IMR-90 (cell line): ENCODE data around the gene TEX261. TPM values are rescaled to one million over a fixed set of nuclear protein-coding genes. Genes with fewer than 3 reads are reported as not detected.

ENCODE experiments used
- ATAC-seq: fragments of 200-7000 bp; cut with Tn5 transposase; 2 replicates; pipeline ENCODE4 v1.9.1; 2020; ENCODE audit warnings: low read depth, mild to moderate bottlenecking, moderate library complexity
- BruUV-seq: library from RNA; stranded (reverse); fragments of 400-500 nt; replicated peaks from 2 replicates; lab custom pipeline; 2021; lab: Mats Ljungman, UMichigan
- CTCF ChIA-PET: fragments of 300-600 bp; formaldehyde crosslinking; extraction: SDS; loops from one replicate; lab custom pipeline; 2021; ENCODE audit warnings: antibody characterized with exemption; lab: Yijun Ruan, JAX
- POLR2A ChIA-PET: fragments of 300-600 bp; sonication (Branson Sonifier 250); formaldehyde crosslinking; loops from one replicate; lab custom pipeline; 2022; ENCODE audit warnings: antibody characterized with exemption; ENCODE audit not compliant: unreplicated experiment; lab: Charles Lee
- DNase-seq: peaks from one replicate; pipeline ENCODE4 v3.0.0; 2013
- H2AFZ ChIP-seq: replicated peaks from 2 replicates; pipeline ENCODE3; 2013; ENCODE audit warnings: low read length, mild to moderate bottlenecking; ENCODE audit not compliant: poor library complexity
- H2AK5ac ChIP-seq: 2 replicates; pipeline ENCODE4 v1.6.1; 2013; ENCODE audit warnings: low read depth, low read length, inconsistent platforms
- H2AK9ac ChIP-seq: replicated peaks from 2 replicates; pipeline ENCODE3; 2013; ENCODE audit warnings: mild to moderate bottlenecking, low read depth, low read length, moderate library complexity; ENCODE audit not compliant: poor library complexity
- H2BK120ac ChIP-seq: 2 replicates; pipeline ENCODE4 v1.6.1; 2013; ENCODE audit warnings: low read depth, low read length, inconsistent platforms
- H2BK15ac ChIP-seq: 3 replicates; pipeline ENCODE4 v1.6.1; 2013; ENCODE audit warnings: low read depth, low read length, inconsistent platforms
- H2BK20ac ChIP-seq: 2 replicates; pipeline ENCODE4 v1.6.1; 2013; ENCODE audit warnings: low read depth, mild to moderate bottlenecking, inconsistent platforms, low read length, moderate library complexity
- H2BK5ac ChIP-seq: 2 replicates; pipeline ENCODE4 v1.6.1; 2013; ENCODE audit warnings: mild to moderate bottlenecking, low read depth, low read length, inconsistent platforms; ENCODE audit not compliant: poor library complexity, severe bottlenecking
- H3K14ac ChIP-seq: replicated peaks from 2 replicates; pipeline ENCODE4 v1.6.1; 2013; ENCODE audit warnings: low read depth, low read length, inconsistent platforms
- H3K18ac ChIP-seq: 2 replicates; pipeline ENCODE4 v1.6.1; 2013; ENCODE audit warnings: low read depth, low read length, control low read depth
- H3K23ac ChIP-seq: 2 replicates; pipeline ENCODE4 v1.6.1; 2013; ENCODE audit warnings: low read depth, low read length, inconsistent platforms
- H3K27ac ChIP-seq: 2 replicates; pipeline ENCODE4 v1.5.1; 2013; ENCODE audit warnings: mild to moderate bottlenecking, control low read depth, low read length; ENCODE audit not compliant: insufficient read depth
- H3K27me3 ChIP-seq: 2 replicates; pipeline ENCODE4 v1.6.1; 2013; ENCODE audit warnings: low read length; ENCODE audit not compliant: control insufficient read depth, insufficient read depth
- H3K36me3 ChIP-seq: 2 replicates; pipeline ENCODE4 v1.6.1; 2013; ENCODE audit warnings: low read length, mixed read lengths; ENCODE audit not compliant: control insufficient read depth, insufficient read depth
- H3K4ac ChIP-seq: 2 replicates; pipeline ENCODE4 v1.6.1; 2013; ENCODE audit warnings: low read depth, low read length, inconsistent platforms
- H3K4me1 ChIP-seq: 2 replicates; pipeline ENCODE4 v1.6.1; 2013; ENCODE audit warnings: low read length, mixed read lengths; ENCODE audit not compliant: control insufficient read depth, insufficient read depth
- H3K4me2 ChIP-seq: 2 replicates; pipeline ENCODE4 v1.6.1; 2013; ENCODE audit warnings: low read depth, mild to moderate bottlenecking, control low read depth, low read length, moderate library complexity
- H3K4me3 ChIP-seq: 2 replicates; pipeline ENCODE4 v1.5.1; 2013; ENCODE audit warnings: low read depth, mild to moderate bottlenecking, control low read depth, low read length, moderate library complexity; ENCODE audit not compliant: insufficient read depth
- H3K56ac ChIP-seq: 2 replicates; pipeline ENCODE4 v1.6.1; 2013; ENCODE audit warnings: low read length, inconsistent platforms; ENCODE audit not compliant: insufficient read depth; ENCODE audit errors: extremely low read depth
- H3K79me1 ChIP-seq, 2 experiments: 2 replicates each; pipeline ENCODE4 v1.6.1; 2013; ENCODE audit warnings: low read length in 2 of 2, inconsistent platforms in 1 of 2, low read depth in 1 of 2
- H3K9ac ChIP-seq: 2 replicates; pipeline ENCODE4 v1.6.1; 2013; ENCODE audit warnings: low read depth, low read length, control low read depth
- H3K9me1 ChIP-seq: 2 replicates; pipeline ENCODE4 v1.6.1; 2013; ENCODE audit warnings: low read length, inconsistent platforms; ENCODE audit not compliant: insufficient read depth
- H3K9me3 ChIP-seq: 2 replicates; pipeline ENCODE4 v1.6.1; 2013; ENCODE audit warnings: low read length; ENCODE audit not compliant: control insufficient read depth, insufficient read depth
- H4K20me1 ChIP-seq: 2 replicates; pipeline ENCODE4 v1.6.1; 2013; ENCODE audit warnings: low read length, inconsistent platforms; ENCODE audit not compliant: insufficient read depth
- H4K5ac ChIP-seq: 2 replicates; pipeline ENCODE4 v1.6.1; 2013; ENCODE audit warnings: mild to moderate bottlenecking, low read depth, low read length, control low read depth
- H4K8ac ChIP-seq, 2 experiments: 2 replicates each; pipeline ENCODE4 v1.6.1; 2013; ENCODE audit warnings: low read depth in 2 of 2, low read length in 2 of 2, control low read depth in 1 of 2, inconsistent platforms in 1 of 2
- H4K91ac ChIP-seq: 2 replicates; pipeline ENCODE4 v1.6.1; 2013; ENCODE audit warnings: low read depth, low read length, inconsistent platforms; ENCODE audit not compliant: insufficient read depth
- FOS ChIP-seq: fragments of 150-350 bp; IDR thresholded peaks from 2 replicates; pipeline ENCODE4 v1.6.1; 2016; ENCODE audit warnings: low read depth, low read length
- WGBS, 2 experiments: methylation state at CpG; one replicate each; pipeline versions ENCODE4 v1.1.5 to v1.1.7; 2013; ENCODE audit warnings: missing lambda C conversion rate in 2 of 2; ENCODE audit not compliant: insufficient read length in 1 of 2; ENCODE audit errors: extremely low coverage in 2 of 2; 5-methylcytosine and 5-hydroxymethylcytosine counted together
- dilution Hi-C: fragments of 300-500 bp; cut with HindIII; formaldehyde crosslinking; loops from one replicate; pipeline ENCODE4 v1.14.3; 2018; ENCODE audit warnings: low sequenced_read_pairs; ENCODE audit not compliant: unreplicated experiment
- in situ Hi-C: fragments of 300-500 bp; cut with MboI; formaldehyde crosslinking; loops from 3 replicates; pipeline ENCODE4 v1.14.3; 2019; ENCODE audit warnings: low sequenced_read_pairs, inconsistent platforms, mixed read lengths
- intact Hi-C: fragments of 100-400 bp; cut with micrococcal nuclease; formaldehyde crosslinking; loops from 2 replicates; pipeline ENCODE4 v1.10.0; 2022
- polyA plus RNA-seq, 3 experiments: library from polyadenylated mRNA; depleted of rRNA; stranded (reverse); fragments of >200 nt; gene quantifications; 2 replicates each; pipeline ENCODE4 v1.2.3, GENCODE V29; 2012; ENCODE audit warnings: low replicate concordance in 1 of 3
- total RNA-seq: library from RNA; depleted of rRNA; stranded (reverse); fragments of >200 nt; gene quantifications from 2 replicates; pipeline ENCODE4 v1.2.3, GENCODE V29; 2012

Gene TEX261
- total and polyA plus RNA-seq, 2 of the 4 experiments (the other 2 are of a cell fraction), result 26.3 to 69.8 TPM

DNA sequence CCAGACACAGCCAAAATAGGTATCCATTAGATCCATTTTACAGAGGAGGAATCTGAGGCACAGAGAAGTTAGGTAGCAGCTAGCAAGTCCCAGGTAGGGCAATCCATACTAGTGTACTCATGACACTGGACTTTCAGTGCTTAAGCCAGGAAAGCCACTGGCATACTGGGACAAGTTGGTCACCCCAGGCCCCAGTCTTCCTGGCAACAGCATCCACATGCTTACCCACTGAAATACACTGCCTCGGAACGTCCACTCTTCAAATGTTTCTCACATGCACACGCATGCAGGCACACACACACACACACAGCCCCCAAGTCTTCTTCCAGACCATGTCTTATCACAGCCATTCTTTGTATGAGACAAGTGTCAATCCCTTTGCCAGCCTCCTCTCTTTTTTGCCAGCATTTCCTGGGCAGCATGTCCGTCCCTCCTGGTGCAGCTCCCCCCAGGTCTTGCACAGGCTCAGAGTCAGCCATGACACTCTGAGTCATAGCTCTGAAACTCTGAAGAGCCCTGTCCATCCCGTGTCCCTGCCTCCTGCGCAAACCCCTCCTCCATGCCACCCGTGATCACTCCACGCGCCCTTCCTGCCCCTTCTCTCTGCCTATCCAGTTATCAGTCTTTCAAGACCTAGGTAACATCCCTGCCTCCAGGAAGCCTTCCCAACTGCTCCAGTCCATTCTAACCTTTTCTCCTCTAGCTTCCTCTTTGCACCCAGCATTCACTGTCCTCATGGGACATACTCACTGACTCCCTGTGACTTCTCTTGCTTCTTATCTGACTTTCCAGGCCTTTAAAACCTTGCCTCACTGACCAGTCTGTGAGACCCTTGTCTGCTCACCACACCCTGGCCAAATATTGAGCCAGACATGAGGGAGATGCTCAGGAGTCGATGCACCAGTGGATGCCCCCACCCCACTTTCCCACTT, 10.9 kb upstream of the TEX261 start:
- Histone ChIP-seq H3K56ac (no peak overlapping the region), H3K27me3 (peaks cover 8% of the 10 kb centered on the region; the same call in 1 of the 2 replicates), H2BK120ac (no peak overlapping the region), H3K4me1 (peaks cover 2% of the 10 kb centered on the region; the same call in 1 of the 2 replicates), H2BK20ac (no peak overlapping the region), H4K8ac (no peak overlapping the region), H3K4ac (no peak overlapping the region), H4K20me1 (no peaks in the 10 kb centered on the region), H3K14ac (no peak overlapping the region), H3K4me2 (no peak overlapping the region), H2BK5ac (no peak overlapping the region), H3K9me1 (no peaks in the 10 kb centered on the region; the same call in 1 of the 2 replicates), H2AK9ac (no peak overlapping the region), H3K4me3 (no peak overlapping the region), H3K36me3 (no peaks in the 10 kb centered on the region), H3K18ac (no peak overlapping the region), H2AK5ac (no peak overlapping the region), H3K23ac (no peak overlapping the region), H2AFZ (no peak overlapping the region), H3K79me1 (no peaks in the 10 kb centered on the region), H3K9me3 (no peaks in the 10 kb centered on the region), H4K5ac (no peak overlapping the region), H4K91ac (no peak overlapping the region), H3K27ac (no peak overlapping the region), H2BK15ac (no peak overlapping the region), H3K9ac (no peak overlapping the region)
- intact Hi-C loops, result loop anchor here (10.0 kb wide), 1 partner anchor 119 kb away; no protein-coding TSS in a partner anchor
- dilution Hi-C loops, result no loop called here
- ATAC-seq (no peak), DNase-seq (no peak)
- WGBS, 2 experiments, result 74% methylated on average over 9 of the region's 10 CpGs; no CpG with 5 or more reads in 1 of the 2 experiments
- ChIA-PET POLR2A (no interaction called here), CTCF (no interaction called here)
- TF ChIP-seq FOS, result no peak
- in situ Hi-C loops, result no loop called here
- BruUV-seq, result no TSS peak
